ENCODE measurements around the gene TTC1. TPM values are rescaled to one million over a fixed set of nuclear protein-coding genes. Genes with fewer than 3 reads are reported as not detected.

Gene TTC1
- total and polyA plus RNA-seq, 2 of the 8 experiments (the other 6 are each of a cell fraction or from before 2014, with no cell fraction given), result 25.1 to 63.9 TPM

GRCh38 chr5:160097991-160098390 lies 89.1 kb downstream of the TTC1 start:
- no peak overlapping the region for H4K5ac ChIP-seq (ENCODE audit: insufficient read length, low read depth, low read length)
- CTCF ChIA-PET (ENCODE audit: partially characterized antibody), result interaction anchor here (0.7 to 2.0 kb wide), 2 partner anchors 17 to 59 kb away, joined by 3 to 6 read pairs; no protein-coding TSS in a partner anchor
- H2AFZ ChIP-seq (ENCODE audit: low read length), result no peak overlapping the region
- H2BK12ac ChIP-seq (ENCODE audit: low read depth, low read length), result no peak overlapping the region
- H4K8ac ChIP-seq (ENCODE audit: extremely low read depth, insufficient read depth, low read length), result no peak overlapping the region
- H2BK15ac ChIP-seq (ENCODE audit: low read length), result no peak overlapping the region
- H3K27ac ChIP-seq (ENCODE audit: low read depth, low read length), result no peak overlapping the region
- no peak overlapping the region for H3K4me3 ChIP-seq (ENCODE audit: extremely low read depth in 1 of 4, insufficient read depth in 2 of 4, low read depth in 3 of 4, low read length in 4 of 4)
- H4K20me1 ChIP-seq (replicated peaks in 1 of 2; ENCODE audit: control insufficient read depth in 1 of 2, insufficient read depth in 2 of 2, low read length in 2 of 2), result peaks cover 0 to 1% of the 10 kb centered on the region in 2 experiments
- H3K9me3 ChIP-seq (ENCODE audit: insufficient read depth in 2 of 2, low read depth in 1 of 2, low read length in 1 of 2), result no peaks in the 10 kb centered on the region
- no peaks in the 10 kb centered on the region for H3K23me2 ChIP-seq (ENCODE audit: low read depth, low read length)
- no peak overlapping the region for H3K18ac ChIP-seq (ENCODE audit: extremely low read depth, low read length)
- no peak overlapping the region for H2BK120ac ChIP-seq (replicated peaks; ENCODE audit: low read depth, low read length)
- H2BK5ac ChIP-seq (ENCODE audit: low read depth, low read length), result no peak overlapping the region
- 0 out of 2 replicates have a peak, but pooled peaks have one; percentile 32 for TF ChIP-seq CEBPB (IDR thresholded peaks at IDR 0.05; ENCODE audit: low read depth, low read length)
- TF ChIP-seq KDM1A (IDR thresholded peaks at IDR 0.05; ENCODE audit: borderline replicate concordance, low read length), result no peak
- no peak overlapping the region for H2BK20ac ChIP-seq (ENCODE audit: low read length)
- H2AK5ac ChIP-seq (ENCODE audit: low read depth, low read length), result no peak overlapping the region
- FAIRE-seq, result no peak
- H3K4me1 ChIP-seq (replicated peaks in 1 of 4; ENCODE audit: control insufficient read depth in 3 of 4, insufficient read depth in 4 of 4, low read length in 3 of 4), result no peaks in the 10 kb centered on the region
- H3K27me3 ChIP-seq (replicated peaks in 1 of 4; ENCODE audit: control insufficient read depth in 3 of 4, extremely low read depth in 1 of 4, insufficient read depth in 3 of 4, low read length in 3 of 4), result no peaks in the 10 kb centered on the region
- H3K4ac ChIP-seq (replicated peaks; ENCODE audit: insufficient read length, low read depth, low read length), result no peak overlapping the region
- no peak overlapping the region for H3K56ac ChIP-seq (replicated peaks; ENCODE audit: insufficient read length, low read depth, low read length)
- H3K4me2 ChIP-seq (ENCODE audit: insufficient read depth in 1 of 2, low read depth in 2 of 2, low read length in 2 of 2), result no peak overlapping the region
- no peak overlapping the region for H3K14ac ChIP-seq (ENCODE audit: insufficient read length)
- peaks cover 4% of the 10 kb centered on the region; the same call in 1 of the 2 replicates for H3K79me1 ChIP-seq (ENCODE audit: low read depth, low read length)
- DNase-seq (ENCODE audit: low read depth in 1 of 2, low spot score in 2 of 2), result no peak
- 93% methylated on average over 4 of the region's 4 CpGs; no CpG with 5 or more reads in 1 of the 2 experiments for WGBS, 2 experiments (ENCODE audit: extremely low coverage in 1 of 2, insufficient coverage in 1 of 2, insufficient read length in 1 of 2, insufficient replicate concordance in 2 of 2, low coverage in 1 of 2, low lambda C conversion rate in 2 of 2, missing lambda C conversion rate in 1 of 2)
- no peak overlapping the region for H3K23ac ChIP-seq (ENCODE audit: insufficient read length)
- peaks cover 8 to 36% (median 11%) of the 10 kb centered on the region in 4 experiments for H3K36me3 ChIP-seq (ENCODE audit: control insufficient read depth in 2 of 4, insufficient read depth in 4 of 4, low read length in 3 of 4)
- H3K9ac ChIP-seq (replicated peaks in 1 of 4; ENCODE audit: extremely low read depth in 1 of 4, low read depth in 3 of 4, low read length in 3 of 4), result no peak overlapping the region
- POLR2A ChIA-PET (ENCODE audit: partially characterized antibody), result interaction anchor here (1.0 to 1.2 kb wide), 2 partner anchors 17 to 62 kb away, joined by 3 read pairs; no protein-coding TSS in a partner anchor
- no peak overlapping the region for H4K91ac ChIP-seq (replicated peaks; ENCODE audit: insufficient read length, low read length)
- H3K79me2 ChIP-seq (ENCODE audit: control insufficient read depth in 1 of 2, insufficient read depth in 2 of 2, low read length in 2 of 2), result peaks cover 3 to 80% of the 10 kb centered on the region in 2 experiments; a peak in 3 of 4 replicates

Data from H1 (cell line).